Measurements from ENCODE around the gene GLYR1.

DNA sequence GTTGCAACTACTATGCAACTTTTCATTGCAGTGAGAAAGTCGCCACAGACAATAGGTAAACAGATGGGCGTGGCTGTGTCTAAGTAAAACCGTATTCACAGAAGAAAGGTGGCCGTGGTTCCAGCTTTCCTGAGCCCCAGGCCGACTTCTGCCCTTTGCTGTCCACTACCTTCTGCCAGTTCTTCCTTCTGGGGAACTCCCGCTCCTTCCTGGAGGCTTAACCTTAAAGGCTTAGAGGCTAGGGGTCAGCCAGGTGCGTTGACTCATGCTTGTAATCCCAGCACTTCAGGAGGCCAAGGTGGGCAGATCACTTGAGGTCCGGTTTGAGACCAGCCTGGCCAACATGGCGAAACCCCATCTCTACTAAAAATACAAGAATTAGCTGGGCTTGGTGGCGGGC, 56.8 kb downstream of the GLYR1 start:
- TF ChIP-seq, protein P1, sequence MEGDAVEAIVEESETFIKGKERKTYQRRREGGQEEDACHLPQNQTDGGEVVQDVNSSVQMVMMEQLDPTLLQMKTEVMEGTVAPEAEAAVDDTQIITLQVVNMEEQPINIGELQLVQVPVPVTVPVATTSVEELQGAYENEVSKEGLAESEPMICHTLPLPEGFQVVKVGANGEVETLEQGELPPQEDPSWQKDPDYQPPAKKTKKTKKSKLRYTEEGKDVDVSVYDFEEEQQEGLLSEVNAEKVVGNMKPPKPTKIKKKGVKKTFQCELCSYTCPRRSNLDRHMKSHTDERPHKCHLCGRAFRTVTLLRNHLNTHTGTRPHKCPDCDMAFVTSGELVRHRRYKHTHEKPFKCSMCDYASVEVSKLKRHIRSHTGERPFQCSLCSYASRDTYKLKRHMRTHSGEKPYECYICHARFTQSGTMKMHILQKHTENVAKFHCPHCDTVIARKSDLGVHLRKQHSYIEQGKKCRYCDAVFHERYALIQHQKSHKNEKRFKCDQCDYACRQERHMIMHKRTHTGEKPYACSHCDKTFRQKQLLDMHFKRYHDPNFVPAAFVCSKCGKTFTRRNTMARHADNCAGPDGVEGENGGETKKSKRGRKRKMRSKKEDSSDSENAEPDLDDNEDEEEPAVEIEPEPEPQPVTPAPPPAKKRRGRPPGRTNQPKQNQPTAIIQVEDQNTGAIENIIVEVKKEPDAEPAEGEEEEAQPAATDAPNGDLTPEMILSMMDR (IDR thresholded peaks at IDR 0.05; ENCODE audit: extremely low read depth in 1 of 2, insufficient read depth in 1 of 2, low read depth in 1 of 2, low read length in 2 of 2) = no peak
- TF ChIP-seq FOS (IDR thresholded peaks at IDR 0.05; ENCODE audit: borderline replicate concordance, insufficient read depth, low read length) = no peak
- TF ChIP-seq POLR2A (IDR thresholded peaks at IDR 0.05; ENCODE audit: low read depth, low read length) = no peak
- TF ChIP-seq EZH2 (IDR thresholded peaks at IDR 0.05; ENCODE audit: borderline replicate concordance, low read depth, low read length, severe bottlenecking) = no peak
- no peak for TF ChIP-seq MAX (IDR thresholded peaks at IDR 0.05; ENCODE audit: insufficient read depth, insufficient read length)
- TF ChIP-seq POLR2AphosphoS5 (IDR thresholded peaks at IDR 0.05; ENCODE audit: insufficient read depth, low read depth, low read length) = no peak

Data from endothelial cell of umbilical vein (primary cell).